GM19452 (cell line): ENCODE measurements around the gene PLEKHG3.
"Not testable (repeated sequence)": the region's sequence is repeated elsewhere in the genome, so short reads cannot be mapped to it uniquely, and the experiment has no call there.

ENCODE experiments used
- ATAC-seq: cut with Tn5 transposase; IDR thresholded peaks from one replicate; pipeline ENCODE4 v1.9.1; 2021; ENCODE audit not compliant: unreplicated experiment

The PLEKHG3 gene

DNA sequence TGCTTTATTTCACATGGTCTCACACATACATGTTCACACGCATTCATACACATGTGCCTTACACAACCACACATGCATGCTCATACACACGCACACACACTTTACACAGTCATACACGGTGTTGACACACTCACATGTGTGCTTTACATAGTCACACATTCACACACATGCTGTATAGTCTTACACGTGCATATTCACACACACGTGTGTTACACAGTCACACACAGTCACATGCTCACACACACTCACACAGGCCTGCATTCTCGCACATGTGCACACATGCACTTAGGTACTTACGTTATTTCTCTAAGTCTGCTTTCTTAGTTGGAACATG lies 18.0 kb upstream of the PLEKHG3 start:
- ATAC-seq = no peak

DNA sequence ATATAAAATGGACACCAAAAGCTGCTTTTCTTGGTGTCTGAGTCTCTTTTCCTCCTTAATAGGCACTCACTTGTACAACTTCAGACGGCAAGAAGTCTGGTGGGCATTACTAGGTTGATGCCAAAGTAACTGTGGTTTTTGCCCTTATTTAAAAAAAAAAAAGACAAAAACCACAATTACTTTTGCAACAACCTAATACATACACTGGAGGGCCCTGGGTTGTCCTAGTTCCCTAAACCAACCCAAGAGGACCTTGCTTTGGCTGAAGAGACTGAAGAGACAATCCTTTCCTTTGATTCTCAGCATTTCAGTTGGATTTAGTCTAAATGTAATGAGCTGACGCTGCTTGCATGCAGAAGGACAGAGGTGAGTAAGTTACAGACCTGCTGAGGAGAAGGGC lies 16.2 kb upstream of the PLEKHG3 start:
- ATAC-seq = no peak

DNA sequence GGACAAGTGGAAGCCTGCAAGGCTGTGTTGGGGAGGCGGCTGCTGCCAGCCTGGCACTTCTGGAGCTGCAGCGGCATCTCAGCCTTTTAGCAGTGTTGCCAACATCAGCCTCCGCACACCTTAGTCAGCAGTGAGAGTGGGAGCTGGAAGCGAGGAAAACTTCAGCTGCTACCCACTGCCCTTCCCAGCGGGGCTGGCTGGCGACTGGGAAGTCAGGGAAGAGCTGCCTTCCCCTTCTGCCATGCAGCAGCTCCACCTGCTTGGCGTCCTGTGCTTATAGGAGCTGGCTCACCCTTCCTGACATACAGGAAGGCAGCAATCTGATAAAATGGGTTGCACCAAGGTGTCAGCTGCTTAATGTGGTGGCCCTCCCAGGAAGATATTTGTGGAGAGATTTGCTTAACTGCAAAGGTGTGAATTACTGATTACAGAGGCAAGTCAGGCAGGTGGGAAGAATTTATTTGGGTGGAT lies 15.4 kb upstream of the PLEKHG3 start:
- ATAC-seq = no peak

DNA sequence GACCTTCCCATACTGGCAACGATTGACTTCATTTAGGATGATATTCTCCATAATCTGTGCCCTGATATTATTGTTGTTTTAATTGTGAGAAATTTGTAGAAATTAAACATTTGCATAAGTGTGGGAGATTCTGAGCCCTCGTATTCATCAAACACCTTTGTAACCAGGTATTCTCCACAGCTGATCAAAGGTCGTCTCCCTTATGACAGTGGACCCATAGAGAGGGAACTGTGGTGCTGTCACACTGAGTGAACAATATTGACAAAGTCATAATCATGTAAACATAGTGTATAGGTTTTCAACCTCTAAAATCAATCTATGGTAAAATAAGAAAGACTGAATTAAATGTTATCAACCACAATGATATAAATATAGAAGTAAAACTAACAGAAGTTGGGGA lies 14.9 kb upstream of the PLEKHG3 start:
- ATAC-seq = no peak

DNA sequence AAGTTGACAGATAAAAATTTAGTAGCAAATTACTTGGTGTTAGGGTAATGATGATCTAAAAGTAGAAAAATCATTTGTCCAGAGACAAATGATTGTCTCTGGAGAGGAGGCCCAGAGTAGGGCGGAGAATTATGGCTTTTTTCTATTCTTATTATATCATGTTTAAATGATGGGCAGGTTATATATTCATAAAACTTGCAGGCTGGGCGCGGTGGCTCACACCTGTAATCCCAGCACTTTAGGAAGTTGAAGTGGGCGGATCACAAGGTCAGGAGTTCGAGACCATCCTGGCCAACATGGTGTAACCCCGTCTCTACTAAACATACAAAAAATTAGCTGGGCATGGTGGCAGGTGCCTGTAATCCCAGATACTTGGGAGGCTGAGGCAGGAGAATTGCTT lies 13.6 kb upstream of the PLEKHG3 start:
- ATAC-seq = not testable (repeated sequence)

DNA sequence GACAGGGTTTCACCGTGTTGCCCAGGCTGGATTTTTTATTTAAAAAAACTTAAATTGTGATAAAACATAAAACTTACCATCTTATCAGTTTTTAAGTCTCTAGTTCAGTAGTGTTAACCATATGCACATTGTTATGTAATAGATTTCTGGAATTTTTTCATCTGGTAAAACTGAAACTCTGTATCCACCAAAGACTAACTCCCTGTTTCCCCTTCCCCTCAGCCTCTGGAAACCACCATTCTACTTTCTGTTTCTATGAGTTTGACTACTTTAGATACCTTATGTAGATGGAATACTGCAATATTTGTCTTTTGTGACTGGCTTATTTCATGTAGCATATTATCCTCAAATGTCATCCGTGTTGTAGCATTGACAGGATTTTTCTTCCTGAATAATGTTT lies 12.8 kb upstream of the PLEKHG3 start:
- no peak for ATAC-seq

DNA sequence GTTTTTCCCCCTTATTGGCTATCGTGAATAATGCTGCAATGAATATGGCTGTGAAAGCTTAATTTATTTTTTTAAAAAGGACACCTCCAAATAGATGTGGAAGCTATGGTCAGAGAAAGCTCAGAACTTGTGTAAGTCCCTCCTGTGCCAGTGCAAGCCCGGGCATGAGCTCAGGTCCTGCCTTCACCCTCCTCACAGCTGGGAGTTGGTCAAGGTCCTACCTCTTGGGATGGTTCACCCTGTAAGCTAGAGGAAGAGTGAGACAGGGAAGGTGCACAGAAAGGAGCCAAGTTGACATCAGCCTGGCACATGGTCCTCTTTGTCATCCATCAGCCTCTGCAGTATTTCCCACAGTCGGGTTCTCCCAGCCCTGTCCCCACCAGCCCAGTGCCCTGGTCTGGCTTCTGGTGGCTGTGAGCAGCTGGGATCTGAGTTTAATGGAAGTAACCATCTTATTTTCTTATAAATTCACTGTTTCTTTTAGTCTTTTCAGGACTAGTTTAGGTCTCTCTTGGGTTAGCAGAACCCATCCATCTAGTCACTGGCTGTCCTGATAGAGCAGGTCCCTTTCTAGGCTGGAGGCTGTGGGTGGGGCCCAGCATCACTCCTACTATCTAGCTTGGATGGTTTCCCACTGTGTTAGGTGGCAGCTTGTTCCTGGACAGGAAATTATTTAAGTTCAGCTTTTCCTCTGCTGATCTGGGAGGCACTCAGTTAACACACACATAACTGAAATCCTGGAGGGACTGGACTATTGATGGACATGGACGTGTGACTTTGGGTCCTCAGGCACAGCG lies 11.8 kb upstream of the PLEKHG3 start:
- no peak for ATAC-seq

DNA sequence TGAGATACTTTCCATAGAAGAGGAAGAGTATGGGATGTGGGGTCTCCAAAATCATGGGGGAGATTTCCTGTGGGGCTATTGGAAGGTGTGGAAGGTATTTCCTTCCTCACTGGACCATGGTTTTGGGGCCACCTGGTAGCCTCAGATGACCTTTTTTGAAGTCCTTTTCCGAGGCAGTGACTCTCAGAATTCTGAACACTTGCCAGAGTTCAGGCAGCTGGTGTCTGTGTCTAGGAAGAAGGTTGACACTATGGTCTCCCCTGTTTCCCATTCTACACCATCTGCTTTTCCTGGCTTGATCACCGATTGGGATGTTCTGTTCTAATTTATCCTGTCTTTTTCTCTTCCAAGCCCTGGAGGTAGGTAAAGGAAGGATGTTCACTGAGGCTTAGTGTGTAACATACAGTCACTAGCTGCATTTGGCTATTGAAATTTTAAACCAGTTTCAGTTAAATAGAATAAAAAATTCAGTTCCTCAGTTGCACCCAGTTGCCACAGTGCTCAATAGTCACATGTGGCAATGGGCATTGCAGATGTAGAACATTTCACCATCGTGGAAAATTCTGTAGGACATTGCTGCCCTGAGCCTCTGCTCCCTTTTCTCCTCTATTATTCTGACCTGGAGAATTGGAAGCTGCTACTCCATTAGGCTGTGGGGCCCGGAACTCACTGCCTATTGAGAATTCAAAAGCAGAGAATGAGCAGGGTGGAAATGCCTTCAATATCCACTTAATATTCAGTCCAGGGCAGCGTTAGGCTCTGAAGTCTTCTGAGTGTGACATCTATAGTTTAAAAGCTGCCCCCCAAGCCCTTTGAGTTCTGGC lies 11.0 kb upstream of the PLEKHG3 start:
- ATAC-seq = no peak

DNA sequence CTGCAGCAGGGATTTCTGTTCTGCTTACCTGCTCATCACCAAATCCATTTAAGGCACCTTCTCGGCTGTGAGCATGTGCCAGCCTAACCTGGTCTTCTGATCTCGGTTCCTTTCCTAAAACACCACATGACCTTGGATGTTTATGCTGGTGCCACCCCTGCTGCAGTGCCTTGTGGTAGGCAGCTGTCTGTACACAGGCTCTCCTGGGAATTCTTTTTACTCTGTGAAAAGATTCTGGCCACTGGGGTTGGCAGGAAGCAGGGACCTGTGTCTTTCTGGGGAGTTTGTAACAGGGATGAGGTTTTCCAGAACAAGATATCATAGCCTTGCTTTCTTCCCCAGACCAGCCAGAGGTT lies 10.4 kb upstream of the PLEKHG3 start:
- ATAC-seq = no peak

DNA sequence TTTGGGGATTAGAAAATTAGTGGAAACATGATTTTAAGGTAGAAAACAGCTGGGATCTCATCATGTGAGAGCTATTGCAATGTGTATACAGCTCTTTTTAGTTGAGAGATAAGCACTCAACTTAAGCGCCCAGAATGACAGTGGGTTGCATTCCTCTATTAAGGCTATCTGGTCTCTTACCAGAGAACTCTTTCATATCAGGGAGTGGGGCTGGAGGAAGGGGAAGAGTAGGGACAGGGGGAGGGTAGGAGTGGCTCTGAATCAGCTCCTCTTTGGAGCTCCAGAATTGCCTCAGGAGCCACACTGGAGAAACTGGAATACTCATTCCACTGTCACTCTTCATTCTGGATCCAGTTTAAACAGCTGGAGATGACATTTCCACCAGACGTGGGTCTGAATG lies 9.2 kb upstream of the PLEKHG3 start:
- ATAC-seq = no peak

DNA sequence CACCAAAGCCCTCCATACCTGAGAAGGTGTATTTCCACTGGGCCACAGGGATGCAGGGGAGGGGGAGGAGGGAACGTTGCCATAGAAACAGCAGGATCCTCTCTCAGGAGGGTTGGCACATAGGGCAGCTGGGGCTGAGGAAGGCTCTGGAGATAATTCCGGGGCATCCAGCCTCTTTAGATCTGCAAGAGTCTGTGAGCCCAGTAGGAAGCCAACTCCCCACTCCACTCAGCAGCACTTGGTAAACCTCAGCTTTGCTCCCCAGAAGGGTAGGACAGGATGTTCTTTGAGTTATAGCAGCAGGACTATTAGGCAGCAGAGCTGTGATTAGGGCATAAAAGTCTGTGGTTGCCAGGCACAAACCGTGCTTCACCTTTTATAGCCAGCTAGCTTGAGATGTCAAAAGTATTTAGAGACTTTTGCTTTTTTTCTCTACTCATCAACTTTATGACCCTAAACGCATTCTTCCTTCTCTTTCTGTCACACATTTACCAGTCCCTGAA lies 7.8 kb upstream of the PLEKHG3 start:
- ATAC-seq = no peak

DNA sequence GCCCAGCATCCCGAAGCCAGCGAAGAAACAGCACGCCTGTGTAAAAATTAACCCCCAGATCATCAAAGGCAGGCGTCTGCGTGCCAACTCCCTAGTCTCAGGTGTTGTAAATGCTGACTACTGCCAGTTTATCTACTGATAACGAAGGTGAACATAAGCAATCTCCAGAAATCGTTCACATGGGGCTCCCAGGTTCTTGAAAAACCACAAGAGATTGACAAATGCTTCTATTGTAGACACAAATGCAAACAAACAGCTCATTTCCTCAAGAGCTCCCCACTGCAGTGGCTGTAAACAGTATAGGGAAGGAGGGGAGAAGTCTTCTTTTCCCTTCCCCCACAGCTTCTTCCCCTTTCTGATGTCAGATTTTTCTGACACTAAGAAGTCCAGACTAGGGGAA lies 5.3 kb upstream of the PLEKHG3 start:
- ATAC-seq = no peak

DNA sequence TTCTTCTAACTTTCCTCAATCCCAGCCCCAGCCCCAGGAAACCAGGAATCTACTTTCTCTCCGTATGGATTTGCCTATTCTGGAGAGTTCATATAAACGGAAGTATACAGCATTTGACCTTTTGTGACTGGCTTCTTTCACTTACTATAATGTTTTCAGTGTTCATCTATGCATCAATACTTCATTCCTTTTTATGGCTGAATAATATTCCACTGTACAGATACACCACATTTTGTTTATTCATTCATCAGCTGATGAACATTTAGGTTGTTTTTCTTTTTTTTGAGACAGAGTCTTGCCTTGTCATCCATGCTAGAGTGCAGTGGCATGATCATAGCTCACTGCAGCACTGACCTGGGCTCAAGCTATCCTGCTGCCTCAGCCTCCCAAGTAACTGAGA lies 3.9 kb upstream of the PLEKHG3 start:
- no peak for ATAC-seq

DNA sequence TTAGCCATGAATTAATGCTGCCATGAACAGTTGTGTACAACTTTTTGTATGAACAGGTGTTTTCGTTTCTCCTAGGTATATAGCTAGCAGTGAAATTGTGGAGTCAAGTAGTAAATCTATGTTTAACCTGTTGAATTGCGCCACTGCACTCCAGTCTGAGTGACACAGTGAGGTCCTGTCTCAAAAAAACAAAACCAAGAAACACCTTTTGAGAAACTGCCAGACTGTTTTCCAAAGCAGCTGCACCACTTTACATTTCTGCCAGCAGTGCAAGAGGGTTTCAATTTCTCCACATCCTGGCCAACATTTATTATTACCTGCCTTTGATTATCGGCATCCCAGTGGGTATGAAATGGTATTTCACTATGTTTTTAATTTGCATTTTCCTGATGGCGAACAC lies 3.3 kb upstream of the PLEKHG3 start:
- ATAC-seq = no peak

DNA sequence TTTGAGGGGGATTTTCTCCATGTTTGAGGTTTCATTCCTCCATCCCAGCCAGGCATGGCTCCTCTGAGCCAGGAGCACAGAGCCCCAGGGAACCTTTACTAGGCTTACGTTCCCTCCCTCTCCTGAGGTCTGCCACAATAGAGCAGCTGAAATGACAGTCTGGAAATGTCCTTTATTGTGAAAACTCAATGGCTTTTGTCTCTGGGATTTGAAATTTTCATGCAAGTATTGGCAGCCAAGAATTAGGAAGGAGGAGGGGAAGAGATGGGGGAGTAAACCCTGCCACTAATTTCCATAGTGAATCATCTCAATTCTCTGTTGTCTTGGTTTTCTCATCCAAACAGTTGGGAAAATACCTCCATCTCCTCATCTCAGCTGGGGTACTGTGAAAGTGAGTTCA lies 2.6 kb upstream of the PLEKHG3 start:
- ATAC-seq = no peak

DNA sequence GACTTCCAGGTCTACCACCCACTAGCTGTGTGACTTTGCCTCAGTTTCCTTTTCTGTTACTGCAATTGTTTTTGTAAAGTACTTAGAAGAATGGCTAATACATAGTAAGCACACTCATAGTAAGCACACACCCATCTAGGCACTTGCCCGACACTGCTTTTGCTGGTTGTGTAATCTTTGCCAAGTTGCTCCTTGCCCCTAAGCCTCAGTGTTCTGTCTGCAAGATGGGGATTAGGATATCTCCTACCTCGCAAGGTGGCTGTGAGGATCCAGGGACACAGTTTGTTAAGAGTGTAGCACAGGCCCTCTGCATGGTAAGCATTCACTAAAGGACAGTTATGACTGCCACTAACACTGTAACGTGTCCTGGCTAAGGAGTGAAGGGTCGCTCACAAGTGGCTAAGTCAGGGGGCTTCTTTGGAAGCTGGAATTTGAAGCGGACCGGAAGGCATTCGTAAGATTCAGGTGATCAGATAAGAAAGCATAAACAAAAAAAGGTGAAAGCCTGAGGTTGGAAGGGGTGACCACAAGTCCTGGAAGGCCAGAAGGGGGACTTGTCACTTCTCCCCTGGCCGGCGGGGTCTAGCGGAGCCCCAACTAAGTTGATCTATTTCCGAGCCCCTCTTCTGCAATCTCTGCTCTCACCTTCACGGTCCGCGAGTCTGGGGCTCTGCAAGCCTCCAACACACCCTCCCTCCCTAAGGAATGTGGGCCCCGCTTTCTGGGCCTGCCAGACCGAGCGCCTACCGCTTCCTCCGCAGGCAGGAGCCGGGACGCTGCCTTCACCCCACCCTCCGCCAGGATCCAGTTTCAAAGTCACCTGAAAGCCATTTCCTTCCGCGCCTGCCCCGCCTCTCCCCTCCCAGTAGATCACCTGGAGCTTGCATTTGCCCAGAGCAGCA lies 1.5 kb upstream of the PLEKHG3 start:
- ATAC-seq = no peak

DNA sequence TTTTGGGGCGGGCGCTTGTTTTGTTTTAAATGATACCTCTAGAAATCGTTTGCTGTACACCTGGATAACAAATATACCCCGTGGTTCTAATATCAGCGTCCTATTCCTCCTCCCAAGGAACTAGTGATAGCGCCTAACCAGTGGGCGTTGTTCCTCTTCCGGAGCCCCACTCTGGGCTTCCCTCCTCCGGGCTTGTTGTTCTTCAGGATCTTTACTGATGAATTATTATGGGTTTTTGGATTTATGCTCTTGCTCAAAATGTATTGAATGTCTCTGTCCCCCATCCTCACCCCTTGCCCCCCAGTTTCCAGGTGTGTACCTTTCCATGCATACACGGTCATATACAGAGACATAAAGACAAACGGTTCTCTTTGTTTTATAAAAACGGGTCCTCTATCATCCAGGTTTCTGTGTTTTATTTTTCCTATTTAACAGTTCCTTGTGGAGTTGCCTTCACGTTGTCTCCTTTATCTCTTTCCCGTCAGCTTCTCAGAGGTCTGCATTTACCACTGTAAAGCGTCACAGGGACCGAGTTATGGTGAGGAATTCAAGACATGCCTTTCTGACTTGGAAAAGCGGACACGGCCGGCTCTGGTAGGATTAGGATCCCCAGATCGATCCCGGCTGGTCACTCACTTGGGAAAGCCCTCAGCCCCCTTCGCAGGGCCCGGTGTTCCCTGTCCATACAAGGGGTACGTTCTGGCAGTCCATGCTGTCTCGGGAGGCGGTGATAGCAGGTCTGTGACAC lies 655 bp upstream of the PLEKHG3 start:
- ATAC-seq = no peak

DNA sequence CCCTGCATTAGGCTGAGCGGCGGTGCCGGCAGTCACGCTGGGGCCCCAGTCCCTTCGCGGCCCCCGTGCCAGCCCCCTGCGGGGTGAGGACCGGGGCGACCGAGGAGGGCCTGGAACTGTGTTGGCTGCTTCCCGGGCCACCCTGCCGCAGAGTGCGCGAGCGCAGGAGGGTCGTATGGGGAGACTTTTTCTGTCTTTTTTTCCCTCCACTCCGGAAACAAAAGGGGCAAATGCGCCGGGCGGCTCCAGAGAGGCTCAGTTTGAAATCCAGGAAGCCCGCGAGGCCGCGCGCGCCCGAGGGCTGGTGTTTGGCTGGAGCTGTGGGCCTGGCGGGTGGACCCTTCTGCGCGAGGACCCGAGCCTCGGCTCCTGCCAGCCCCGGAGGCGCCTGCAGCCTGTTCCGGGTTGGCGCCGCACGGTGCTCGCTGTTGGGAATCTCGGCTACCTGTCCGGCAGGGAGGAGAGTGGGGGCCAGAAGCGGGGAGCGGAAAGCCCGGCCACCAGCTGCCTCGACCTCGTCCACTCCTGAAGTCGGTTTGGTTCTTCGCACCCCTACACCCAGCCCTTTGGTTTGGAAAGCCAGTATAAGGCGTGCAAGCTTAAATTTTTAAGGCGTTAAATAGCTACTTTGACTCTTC lies 638 bp downstream of the PLEKHG3 start:
- ATAC-seq = no peak

DNA sequence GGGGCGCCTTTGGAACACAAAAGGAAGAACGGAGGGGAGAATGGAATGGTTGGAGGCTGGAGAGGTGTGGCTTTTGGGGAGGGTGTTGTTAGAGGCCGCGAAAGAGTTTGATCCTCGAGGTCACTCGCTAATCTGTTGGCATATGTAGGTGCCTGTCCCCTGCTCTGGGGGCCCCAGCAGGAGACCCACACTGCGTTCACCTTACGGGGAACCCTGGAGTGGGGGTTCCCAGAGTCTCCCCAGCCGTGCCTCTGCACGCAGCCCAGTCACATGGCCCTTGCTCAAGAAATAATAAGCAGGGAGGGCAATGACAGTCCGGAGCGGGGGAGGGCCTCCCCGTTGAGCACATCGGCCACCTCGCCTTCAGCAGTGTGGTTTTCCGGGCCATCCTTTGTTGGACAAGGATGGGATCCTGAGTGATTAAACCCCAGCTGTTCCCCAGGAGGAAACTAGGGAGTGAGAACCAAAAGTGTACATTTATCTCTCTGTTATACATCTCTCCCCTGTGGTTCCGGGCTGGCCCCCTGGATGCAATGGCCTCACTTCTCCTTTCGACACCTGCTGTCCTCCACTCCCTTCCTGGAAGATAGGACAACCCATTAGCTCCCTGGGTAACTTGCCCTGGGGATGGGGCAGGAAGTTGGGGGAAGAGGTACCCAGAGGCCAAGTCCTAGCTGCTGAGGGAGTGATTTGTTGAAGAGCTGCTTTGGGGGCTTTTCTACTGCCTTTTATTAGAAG lies 1.3 kb downstream of the PLEKHG3 start:
- no peak for ATAC-seq
